GM12891 (cell line): Measurements from ENCODE around the gene PTGER2.

Source experiments
- PAX5 ChIP-seq: IDR thresholded peaks from 2 replicates; pipeline ENCODE4 v1.6.1; 2011; ENCODE audit warnings: low read length, moderate library complexity, mild to moderate bottlenecking; ENCODE audit not compliant: insufficient read depth, severe bottlenecking
- POLR2A ChIP-seq: IDR thresholded peaks from 2 replicates; pipeline ENCODE4 v1.6.1; 2011; ENCODE audit warnings: low read depth, low read length, control low read depth
- POLR2AphosphoS5 ChIP-seq: IDR thresholded peaks from 2 replicates; pipeline ENCODE4 v1.6.1; 2011; ENCODE audit warnings: low read depth, low read length, control low read depth
- POU2F2 ChIP-seq: IDR thresholded peaks from 2 replicates; pipeline ENCODE4 v1.6.1; 2011; ENCODE audit warnings: low read depth, mild to moderate bottlenecking, control low read depth, low read length, moderate library complexity
- SPI1 ChIP-seq: IDR thresholded peaks from 2 replicates; pipeline ENCODE4 v1.6.1; 2011; ENCODE audit warnings: low read depth, low read length, control low read depth
- TAF1 ChIP-seq: IDR thresholded peaks from 2 replicates; pipeline ENCODE4 v1.6.1; 2011; ENCODE audit warnings: low read depth, low read length, control low read depth

DNA sequence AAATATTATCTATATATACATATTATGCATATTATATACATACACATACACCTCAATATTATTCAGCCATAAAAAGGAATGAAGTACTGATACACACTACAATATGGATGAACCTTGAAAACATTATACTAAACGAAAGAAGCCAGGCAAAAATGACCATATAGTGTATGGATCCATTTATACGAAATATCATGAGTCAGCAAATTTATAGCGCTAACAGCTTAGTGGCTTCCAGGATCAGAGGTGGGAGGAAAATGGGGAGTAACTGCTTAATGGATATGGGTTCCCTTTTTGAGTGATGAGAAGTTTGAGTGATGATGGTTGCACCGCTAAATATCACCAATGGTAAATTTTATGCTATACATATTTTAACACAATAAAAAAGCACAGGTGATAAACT is 32.7 kb downstream of the PTGER2 start:
- TF ChIP-seq POLR2AphosphoS5 (no peak), POLR2A (no peak), SPI1 (no peak), TAF1 (no peak), POU2F2 (no peak), PAX5 (no peak)
